CD4-positive, alpha-beta T cell treated with Interleukin-2 at 100 ng/mL for 4 hours (primary cell): Measurements from ENCODE around the gene PRSS50.
"Not testable (repeated sequence)": the region's sequence is repeated elsewhere in the genome, so short reads cannot be mapped to it uniquely, and the experiment has no call there.

ENCODE experiments used
- DNase-seq: peaks from one replicate; pipeline ENCODE4 v3.0.0-alpha.2; 2020; ENCODE audit warnings: low spot score

The PRSS50 gene, protein sequence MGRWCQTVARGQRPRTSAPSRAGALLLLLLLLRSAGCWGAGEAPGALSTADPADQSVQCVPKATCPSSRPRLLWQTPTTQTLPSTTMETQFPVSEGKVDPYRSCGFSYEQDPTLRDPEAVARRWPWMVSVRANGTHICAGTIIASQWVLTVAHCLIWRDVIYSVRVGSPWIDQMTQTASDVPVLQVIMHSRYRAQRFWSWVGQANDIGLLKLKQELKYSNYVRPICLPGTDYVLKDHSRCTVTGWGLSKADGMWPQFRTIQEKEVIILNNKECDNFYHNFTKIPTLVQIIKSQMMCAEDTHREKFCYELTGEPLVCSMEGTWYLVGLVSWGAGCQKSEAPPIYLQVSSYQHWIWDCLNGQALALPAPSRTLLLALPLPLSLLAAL

GRCh38 chr3:46717447-46718231, at the start of gene PRSS50:
Gene PRSS50, minus strand, starts transcription at chr3:46717869. Its CDS starts 45 bp downstream, at chr3:46717824.
- no peak for DNase-seq

GRCh38 chr3:46764206-46764605, 46.5 kb upstream of the PRSS50 start:
- no peak for DNase-seq

DNA sequence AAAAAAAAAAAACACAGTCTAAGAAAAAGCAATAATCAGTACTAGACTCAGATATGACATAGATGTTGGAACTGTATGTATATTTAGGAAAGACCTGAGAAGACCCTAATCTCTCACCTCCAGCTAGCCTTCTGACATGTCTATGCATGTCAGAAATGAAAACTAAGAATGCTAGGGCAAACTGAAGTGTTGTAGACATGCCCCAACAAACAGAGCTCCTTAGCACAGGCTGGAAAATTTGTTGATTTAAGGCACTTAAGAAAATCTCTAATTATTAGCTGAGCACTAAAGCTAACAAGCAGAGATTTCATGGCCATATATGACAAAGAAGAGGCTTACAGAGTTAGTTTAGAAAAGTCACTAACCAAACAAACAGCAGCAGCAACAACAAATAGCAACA, 45.5 kb upstream of the PRSS50 start:
- no peak for DNase-seq

DNA sequence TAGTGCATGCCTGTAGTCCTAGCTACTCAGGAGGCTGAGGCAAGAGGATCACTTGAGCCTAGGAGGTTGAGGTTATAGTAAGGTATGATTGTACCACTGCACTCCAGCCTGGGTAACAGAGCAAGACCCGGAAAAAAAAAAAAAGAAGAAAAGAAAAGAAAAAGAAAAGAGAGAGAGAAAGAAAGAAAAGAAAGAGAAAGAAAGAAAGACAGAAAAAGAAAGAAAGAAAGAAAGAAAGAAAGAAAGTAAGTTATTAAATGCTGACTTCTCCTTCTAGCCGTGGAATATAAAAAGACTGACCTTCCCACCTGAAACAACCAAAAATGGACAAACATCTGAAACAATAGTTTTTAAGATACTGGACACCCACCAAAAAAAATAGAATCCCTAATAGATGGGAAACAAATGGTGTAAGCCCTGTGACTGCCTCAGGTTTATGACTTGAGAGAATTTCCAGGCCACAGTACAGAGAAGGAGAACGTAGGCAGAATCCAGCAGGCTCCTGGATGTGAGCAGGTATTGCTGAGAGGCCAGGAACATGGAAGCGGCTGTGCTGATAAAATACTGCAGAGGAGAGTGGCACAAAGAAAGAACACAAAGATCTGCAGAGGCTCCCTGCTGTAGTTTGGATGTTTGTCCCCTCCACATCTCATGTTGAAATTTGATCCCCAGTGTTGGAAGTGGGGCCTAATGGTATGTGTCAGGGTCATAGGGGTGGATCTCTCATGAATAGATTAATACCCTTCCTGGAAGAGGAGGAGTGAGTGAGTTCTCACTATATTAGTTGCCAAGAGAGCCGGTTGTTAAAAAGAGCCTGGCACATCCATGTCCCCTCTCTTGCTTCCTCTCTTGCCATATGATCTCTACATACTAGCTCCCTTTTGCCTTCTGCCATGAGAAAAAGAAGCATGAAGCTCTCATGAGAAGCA, 41.8 kb upstream of the PRSS50 start:
- DNase-seq = no peak

DNA sequence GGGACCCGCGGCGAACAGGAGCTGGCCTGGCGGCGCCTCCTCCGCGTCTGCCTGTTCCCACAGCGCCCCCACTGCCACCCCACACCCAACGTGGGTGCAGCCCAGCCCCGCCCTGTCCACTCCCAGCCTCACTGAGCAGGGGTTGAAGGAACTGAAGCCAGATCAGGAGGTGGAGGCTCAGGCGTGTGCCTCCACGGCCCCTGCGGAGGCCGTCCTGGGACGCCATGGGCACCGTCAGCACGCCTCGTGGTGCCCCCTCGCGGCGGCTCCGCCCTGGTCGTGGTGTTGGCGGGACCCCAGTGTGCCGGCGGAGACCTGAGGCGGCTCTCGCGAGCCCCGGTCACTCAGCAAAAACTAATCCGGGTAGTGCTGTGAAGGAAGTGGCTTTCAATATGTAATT, 39.0 kb upstream of the PRSS50 start:
- no peak for DNase-seq

DNA sequence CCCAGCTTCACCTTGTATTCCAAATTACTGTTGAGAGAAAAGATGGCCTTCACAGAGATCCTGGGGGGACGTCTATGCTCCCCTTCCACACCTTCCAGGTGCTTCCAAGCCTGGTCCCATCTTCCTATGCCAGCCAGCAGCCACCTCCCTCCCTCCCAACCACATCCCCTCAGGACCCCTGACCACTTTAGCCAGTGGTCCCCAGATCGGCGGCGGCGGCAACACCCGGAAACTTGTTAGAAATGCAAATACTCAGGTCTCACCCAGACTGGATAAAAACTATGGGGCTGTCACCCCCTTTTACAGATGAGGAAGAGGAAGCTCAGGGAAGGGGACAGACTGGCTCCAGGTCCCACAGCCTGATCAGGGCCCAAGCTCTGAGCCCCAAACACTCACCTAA, 38.0 kb upstream of the PRSS50 start:
- no peak for DNase-seq

GRCh38 chr3:46753127-46753526, 35.5 kb upstream of the PRSS50 start:
- DNase-seq = not testable (repeated sequence)

- DNase-seq = no peak
Measured at GRCh38 chr3:46750555-46751038, 32.9 kb upstream of the PRSS50 start.

DNA sequence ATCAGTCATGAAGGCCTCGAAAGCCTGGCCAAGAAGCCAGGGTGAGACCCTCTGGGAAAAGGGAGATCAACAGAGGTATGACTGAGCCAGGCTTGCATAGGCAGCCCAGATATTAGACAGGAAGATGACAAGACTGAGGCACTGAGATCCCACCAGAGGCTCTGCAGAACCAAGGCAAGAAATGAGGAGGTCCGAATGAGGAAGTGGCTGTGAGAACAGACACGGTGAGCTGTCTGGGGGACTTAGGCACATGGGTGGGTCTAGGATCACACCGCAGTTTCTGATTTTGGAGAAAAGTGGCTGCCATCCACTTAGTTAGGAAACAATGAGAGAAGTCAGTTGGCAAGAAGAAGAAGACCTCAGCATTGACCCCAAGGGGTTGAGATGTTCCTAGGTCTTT, 31.5 kb upstream of the PRSS50 start:
- no peak for DNase-seq

GRCh38 chr3:46748170-46748569, 30.5 kb upstream of the PRSS50 start:
- DNase-seq = no peak

- DNase-seq = no peak
Measured at GRCh38 chr3:46746711-46747110, 29.0 kb upstream of the PRSS50 start.

- DNase-seq = no peak
Measured at GRCh38 chr3:46742992-46743585, 25.4 kb upstream of the PRSS50 start.

DNA sequence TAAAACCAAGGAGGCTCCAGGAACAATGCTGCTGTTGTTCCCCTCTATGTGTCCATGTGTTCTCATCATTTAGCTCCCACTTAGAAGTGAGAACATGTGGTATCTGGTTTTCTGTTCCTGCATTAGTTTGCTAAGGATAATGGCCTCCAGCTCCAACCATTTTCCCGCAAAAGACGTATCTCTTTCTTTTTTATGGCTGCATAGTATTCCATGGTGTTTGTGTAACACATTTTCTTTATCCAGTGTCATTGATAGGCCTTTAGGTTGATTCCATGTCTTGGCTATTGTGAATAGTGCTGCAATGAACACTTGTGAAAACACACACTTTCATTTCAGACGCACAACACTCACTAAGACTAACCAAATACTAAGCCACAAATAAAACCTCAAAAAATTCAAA, 21.9 kb upstream of the PRSS50 start:
- not testable (repeated sequence) for DNase-seq

DNA sequence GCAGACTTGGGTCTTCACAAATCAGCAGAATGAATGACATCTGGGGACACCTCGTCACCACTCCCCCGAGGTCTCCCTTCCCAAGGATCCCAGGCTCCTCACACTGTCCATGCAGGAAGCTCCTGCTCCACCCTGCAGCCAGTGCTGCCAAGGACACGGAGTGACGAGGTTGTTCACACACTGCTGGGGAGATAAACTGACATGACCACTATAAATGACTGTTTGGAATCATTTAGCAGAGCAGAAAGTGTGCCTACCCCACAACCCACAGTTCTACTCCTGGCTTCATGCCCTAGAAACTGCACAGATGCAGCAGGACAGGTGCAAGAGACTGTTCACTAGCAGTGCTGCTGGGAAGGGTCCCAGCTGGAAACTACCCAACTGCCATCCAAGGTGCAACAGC, 19.7 kb upstream of the PRSS50 start:
- DNase-seq = no peak

DNA sequence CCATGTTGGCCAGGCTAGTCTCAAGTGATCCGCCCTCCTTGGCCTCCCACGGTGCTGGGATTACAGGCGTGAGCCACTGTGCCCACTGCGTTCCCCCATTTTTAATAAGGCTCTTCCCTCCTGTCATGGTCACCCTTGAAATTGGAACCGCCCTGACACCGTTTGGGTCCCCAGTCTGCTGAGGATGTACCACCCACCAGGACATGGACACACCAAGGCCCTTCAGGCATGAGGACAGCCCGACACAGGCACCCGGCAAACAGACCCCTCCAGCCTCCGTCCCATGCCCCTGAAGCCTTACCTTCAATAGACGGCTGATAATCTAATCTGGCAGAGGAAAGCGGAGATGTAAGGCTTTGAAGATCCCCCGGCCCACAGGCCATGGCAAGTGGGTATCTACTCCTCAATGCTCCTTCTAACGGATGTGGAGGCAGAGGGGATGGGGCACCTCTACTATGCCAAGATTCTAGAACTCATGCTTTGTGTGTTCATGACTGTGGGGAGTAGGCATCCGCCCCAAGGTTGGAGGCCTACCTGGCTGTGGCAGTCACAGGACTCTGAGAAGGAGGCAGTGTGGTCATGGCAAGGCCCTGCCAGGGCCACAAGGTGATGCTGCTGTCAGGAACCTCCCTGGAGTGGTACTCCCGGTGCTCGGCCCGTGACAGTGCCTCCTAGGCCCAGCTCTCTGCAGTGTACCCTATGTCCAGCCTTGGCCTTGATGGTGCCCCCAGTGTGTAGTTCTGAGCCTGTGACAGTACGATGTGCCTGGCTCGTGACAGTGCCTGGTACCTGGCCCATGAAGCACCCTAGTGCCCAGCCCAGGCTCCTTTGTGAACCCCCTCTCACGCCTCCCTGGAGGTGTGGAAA, 18.6 kb upstream of the PRSS50 start:
- DNase-seq = no peak

GRCh38 chr3:46734773-46735172, 17.1 kb upstream of the PRSS50 start:
- no peak for DNase-seq

DNA sequence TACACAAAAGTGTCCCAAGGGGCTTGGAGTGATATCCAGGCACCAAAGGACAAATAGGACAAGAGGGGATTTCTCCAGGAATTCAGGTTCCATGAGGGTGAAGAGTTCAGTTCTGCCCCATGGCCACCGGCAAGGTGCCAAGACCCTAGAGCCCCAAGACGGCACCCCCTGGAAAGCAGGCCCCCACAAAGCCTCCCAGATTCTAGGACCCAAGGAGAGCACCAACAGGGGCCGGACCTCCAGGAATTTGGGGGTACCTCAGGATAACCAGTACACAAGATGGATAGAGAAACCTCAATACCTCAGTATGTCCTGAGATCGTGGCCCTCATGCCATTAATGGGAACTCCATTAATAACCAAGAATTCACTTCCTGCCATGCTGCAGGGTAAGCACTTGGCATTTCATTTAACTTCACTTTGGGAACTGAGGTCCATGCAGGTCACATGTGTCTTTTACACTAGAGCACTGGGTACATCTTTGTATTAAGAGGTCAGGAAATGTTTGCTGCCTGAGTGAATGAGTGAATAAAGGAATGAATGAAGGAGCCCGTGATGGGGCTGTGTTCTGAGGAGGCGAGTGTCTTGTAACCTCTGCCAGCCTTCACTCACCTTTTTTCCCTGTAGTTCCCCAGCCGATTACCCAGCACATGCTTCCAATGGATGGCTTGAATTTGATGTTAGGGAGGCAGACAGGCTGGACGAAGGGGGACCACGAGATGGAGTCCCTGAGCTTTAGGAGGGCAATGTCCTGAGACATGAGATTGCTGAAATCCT, 15.5 kb upstream of the PRSS50 start:
- no peak for DNase-seq

- no peak for DNase-seq
Measured at GRCh38 chr3:46731795-46732194, 14.1 kb upstream of the PRSS50 start.

DNA sequence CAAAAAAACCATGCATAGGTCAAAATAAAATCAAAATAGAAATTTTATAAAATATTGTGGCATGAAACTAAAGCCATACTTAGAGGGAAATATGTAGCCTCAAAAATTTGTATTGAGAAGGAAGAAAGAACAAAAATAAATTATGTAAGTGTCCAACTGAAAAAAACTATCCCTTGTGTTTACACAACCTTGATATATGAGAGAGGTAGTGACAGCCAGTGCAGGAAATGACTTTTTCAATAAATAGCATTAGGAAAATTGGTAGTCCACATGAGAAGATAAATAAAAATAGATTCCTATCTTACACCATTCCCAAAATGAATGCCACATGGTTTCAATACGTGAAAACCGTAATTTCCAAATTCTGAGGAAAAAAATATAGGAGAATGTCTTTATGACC, 13.2 kb upstream of the PRSS50 start:
- no peak for DNase-seq

GRCh38 chr3:46729038-46729437, 11.4 kb upstream of the PRSS50 start:
- DNase-seq = no peak
